GM18508 (cell line): Measurements from ENCODE around the gene PPM1F.
"Not testable (repeated sequence)": the region's sequence is repeated elsewhere in the genome, so short reads cannot be mapped to it uniquely, and the experiment has no call there.

Experiments
- ATAC-seq: cut with Tn5 transposase; IDR thresholded peaks from one replicate; pipeline ENCODE4 v1.9.1; 2021; ENCODE audit warnings: moderate number of reproducible peaks; ENCODE audit not compliant: insufficient read depth, unreplicated experiment

Gene PPM1F

GRCh38 chr22:21943571-21944448, 8.8 kb downstream of the PPM1F start:
- ATAC-seq, result no peak

DNA sequence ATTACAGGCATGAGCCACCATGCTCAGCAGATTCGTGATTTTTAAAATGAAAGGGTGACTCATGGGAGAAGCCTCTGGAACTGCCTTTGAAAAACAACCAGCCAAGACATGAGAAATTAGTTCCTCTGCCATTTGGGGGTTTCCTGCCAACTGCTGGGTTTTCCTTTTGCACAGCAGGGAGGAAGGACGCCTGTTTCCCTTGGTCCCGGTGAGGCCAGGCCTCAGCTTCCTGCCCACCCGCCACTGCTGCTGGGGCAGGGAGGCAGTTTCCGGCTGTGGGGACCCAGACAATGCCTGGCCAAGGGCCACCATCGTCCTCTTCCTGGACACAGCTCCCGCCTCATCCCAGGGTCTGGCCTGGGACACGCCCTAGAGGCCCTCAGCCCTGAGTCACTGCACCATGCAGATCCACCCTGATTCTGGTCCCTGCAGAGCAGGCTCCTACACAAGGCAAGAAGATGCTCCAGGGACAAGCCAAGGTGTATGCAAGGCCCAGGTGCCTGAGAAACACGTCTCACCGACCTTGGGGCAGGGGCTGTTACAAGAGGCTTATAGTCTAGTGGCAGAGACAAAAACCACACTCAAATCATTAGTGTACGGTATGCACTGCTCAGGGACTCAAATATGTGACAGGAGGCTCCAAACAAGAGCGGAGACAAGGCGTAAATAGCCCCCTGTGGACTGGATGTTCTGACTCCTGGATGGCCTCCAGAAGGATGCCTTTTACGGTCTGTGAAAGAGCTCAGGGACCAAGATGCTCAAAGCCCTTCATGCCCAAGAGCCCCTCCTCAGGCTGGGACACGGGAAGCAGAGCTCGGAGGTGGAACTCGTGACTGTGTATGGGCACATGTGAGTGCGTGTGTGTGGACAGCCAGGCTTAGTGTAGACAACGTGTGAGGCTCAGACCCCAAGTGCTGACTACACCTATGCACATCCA, 10.0 kb downstream of the PPM1F start:
- ATAC-seq, result no peak

- no peak for ATAC-seq
Measured at GRCh38 chr22:21941921-21942320, 10.7 kb downstream of the PPM1F start.

DNA sequence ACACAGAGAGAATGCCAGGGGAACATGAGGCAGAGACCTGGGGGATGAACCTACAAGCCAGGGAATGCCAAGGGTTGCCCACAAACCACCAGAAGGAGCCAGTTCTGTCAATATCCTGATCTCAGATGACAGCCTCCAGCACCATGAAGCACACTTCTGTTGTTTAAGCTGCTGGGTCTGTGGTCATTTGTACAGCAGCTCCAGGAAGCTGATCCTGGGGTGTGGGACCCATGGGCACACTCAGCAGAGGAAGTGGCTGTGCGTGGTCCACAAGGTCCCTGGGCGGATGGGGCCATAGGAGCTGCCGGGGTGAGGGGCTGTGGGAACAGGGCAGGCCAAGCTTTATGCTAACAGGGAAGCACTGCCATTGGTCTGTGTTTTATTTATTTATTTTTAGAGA, 12.1 kb downstream of the PPM1F start:
- ATAC-seq, result no peak

- ATAC-seq, result not testable (repeated sequence)
Measured at GRCh38 chr22:21939935-21940334, 12.7 kb downstream of the PPM1F start.

- ATAC-seq, result no peak
Measured at GRCh38 chr22:21939461-21939913, 13.2 kb downstream of the PPM1F start.

DNA sequence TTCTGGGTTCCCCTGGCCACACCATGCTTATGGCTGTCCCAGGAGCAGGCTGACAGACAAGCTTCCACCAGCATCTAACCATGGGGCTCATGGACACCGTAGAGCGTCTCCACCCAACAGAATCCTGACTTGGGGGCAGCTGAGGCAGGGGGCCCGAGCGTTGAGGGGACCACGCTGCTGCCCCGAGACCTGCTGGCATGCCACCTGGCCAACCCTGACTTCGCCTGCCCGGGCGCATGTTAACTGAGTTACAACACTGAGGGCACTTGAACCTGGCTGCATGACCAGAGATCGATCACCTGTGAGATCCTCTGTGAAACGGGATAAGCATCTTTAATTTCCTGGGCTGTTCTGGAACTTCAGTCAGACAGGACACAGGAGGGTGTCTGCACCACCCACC, 13.7 kb downstream of the PPM1F start:
- no peak for ATAC-seq

DNA sequence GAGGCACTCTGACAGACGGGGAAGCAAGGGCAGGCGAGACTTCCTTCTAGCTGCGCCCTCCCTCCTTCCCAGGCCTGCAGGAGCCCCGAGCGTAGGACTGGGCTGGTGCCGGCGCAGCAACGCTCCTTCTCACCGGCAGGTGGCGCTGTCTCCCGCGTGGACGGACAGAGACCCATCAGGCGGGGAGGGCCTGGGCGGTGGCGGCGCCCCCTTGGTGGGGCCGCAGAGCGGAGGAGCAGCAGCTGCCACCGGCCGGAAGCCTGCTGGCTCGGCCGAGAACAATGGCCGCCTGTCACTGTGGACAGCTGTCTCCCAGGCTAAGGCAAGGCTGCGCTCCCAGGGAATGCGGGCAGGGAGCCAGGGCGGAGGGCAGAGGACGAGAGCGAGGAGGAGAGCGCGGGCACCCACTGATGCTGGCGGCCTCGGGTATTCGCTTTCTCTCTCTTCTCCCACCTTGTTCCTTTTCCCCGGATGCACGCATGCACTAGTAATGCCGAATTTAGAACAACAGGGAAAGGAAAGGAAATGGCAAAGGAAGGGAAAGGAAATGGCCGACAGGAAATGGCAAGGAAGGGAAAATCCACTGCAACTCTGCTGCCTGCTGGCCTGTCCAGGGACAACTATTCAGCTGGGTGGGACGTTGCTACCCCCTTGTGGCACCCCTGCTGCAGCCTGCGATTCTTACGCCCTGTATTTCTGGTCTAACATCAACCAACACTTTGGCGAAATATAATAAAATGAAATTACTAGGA, 14.4 kb downstream of the PPM1F start:
- ATAC-seq, result no peak

GRCh38 chr22:21937821-21938070, 14.9 kb downstream of the PPM1F start:
- ATAC-seq, result no peak

DNA sequence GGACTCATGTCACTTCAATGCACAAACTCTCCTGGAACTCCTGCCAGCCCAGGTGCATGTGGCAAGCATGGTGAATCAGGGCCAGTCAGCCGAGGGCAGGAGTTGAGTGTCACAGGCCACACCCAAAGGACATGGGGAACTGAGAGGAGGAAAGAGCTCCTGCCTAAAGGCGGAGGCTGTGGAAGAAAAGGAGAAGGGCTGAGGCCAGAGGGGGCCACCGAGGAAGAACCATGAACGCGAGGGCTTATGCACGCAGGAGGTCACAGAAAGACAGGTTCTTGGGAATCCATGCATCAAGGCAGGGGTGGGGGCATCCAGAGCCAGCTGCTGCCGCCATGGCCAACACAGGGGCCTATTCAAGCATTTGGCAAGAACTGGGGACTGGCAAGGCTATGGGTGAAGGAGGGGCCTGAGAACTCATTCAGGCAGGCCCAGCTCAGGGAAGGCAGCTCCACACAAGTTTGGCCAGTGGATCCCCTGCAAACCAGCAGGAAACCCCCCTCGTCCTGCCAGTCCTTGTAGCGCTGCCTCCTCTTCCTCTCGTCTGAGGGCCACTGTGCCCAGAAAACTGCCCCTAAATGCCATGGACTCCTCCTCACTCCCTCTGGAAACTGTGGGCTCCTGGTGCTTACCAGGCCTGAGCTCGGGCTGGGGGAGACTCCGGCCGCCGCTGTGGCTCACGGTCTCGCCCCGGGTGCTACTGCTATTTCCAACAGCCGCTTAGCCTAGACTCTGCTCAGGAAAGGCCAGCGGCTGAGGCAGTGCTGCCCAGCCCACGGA, 15.4 kb downstream of the PPM1F start:
- no peak for ATAC-seq

- no peak for ATAC-seq
Measured at GRCh38 chr22:21936151-21936775, 16.4 kb downstream of the PPM1F start.

DNA sequence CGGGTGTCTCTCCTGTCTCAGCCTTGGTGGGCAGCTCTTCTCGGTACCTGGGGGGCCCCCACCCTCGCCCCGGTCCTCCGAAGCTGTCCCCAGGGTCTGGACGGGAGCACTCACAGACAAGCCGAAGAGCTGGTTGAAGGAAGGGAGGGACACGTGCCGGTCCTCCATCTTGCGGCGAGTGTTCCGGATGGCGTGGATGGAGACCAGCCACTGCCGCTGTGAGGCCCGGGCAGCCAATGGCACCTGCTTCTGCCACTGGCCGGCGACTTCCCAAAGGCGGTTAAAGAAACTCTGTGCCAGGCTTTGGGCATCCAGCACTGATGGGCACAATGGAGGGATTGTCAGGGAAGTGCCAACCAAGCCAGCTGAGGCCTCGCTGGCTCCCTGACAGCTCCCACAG, 18.7 kb downstream of the PPM1F start:
- no peak for ATAC-seq

- no peak for ATAC-seq
Measured at GRCh38 chr22:21933413-21933812, 19.2 kb downstream of the PPM1F start.

GRCh38 chr22:21932347-21932746, 20.3 kb downstream of the PPM1F start:
- ATAC-seq, result no peak

- ATAC-seq, result no peak
Measured at GRCh38 chr22:21931056-21931455, 21.6 kb downstream of the PPM1F start.

GRCh38 chr22:21929253-21929652, 23.4 kb downstream of the PPM1F start:
- no peak for ATAC-seq

- ATAC-seq, result no peak
Measured at GRCh38 chr22:21928048-21928447, 24.6 kb downstream of the PPM1F start.

GRCh38 chr22:21927174-21927823, 25.3 kb downstream of the PPM1F start:
- no peak for ATAC-seq

GRCh38 chr22:21926728-21927127, 25.9 kb downstream of the PPM1F start:
- ATAC-seq, result no peak
